Measurements from ENCODE around the gene GSDMA.

GSDMA gene

DNA sequence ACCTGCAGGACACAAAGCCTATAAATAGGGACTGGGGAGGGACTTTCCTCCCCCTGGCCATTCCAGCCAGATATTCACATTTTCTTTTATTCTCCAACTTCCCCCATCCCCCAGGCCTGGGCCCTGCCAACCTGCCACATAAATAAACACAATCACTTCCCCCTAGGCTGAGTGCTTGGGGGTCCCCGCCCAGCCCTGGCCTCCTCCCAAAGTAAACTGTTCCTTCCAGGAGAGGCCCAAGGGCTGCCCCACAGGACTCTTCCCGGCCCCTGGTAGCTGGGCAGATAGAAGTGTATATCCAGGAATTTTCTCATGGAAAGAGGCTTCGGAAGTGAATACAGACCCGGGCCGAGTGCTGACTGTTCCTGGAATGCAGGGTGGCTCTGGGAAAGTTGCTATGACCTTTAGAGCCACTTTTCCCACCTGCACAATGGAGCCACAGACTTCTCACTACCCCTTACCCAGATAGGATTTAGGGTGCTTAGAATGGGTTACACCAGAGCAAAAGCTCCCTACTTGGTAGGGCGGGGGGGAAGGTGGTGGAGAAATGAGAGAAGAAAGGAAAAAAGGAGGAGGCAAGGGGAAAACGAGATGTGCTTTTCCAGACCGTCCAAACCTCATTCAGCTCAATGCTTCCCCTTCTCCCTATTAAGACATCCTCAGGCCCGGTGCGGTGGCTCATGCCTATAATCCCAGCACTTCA, 60.9 kb downstream of the GSDMA start:
- DNase-seq, result peak; percentile 82

DNA sequence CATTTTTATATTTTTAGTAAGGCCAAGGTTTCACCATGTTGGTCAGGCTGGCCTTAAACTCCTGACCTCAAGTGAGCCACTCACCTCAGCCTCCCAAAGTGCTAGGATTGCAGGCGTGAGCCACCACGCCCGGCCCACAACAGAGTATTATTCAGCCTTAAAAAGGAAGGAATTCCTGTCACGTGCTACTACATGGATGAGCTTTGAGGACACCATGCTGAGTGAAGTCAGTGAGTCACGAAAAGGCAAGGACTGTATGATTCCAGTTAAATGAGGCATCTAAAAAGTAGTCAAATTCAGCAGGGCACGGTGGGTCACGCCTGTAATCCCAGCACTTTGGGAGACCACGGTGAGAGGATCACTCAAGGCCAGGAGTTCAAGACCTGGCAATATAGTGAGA, 62.1 kb downstream of the GSDMA start:
- no peak for DNase-seq

DNA sequence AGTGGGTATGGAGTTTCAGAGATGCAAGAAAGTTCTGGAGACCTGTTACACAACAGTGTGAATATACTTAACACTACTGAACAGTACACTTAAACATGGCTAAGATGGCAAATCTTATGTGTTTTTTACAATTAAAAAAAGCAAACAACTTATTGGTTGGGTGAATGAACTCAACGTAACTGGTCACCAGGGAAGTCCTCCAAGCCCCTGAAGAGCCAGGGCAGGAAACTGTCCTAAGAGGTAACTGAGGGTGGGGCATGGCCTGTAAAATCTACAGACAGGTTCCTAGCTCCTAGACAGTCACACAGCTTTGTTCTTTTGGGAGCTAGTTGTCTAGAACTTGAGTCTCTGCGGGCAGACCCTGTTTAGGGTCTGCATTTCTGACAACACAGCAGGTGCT, 62.8 kb downstream of the GSDMA start:
- no peak for DNase-seq

DNA sequence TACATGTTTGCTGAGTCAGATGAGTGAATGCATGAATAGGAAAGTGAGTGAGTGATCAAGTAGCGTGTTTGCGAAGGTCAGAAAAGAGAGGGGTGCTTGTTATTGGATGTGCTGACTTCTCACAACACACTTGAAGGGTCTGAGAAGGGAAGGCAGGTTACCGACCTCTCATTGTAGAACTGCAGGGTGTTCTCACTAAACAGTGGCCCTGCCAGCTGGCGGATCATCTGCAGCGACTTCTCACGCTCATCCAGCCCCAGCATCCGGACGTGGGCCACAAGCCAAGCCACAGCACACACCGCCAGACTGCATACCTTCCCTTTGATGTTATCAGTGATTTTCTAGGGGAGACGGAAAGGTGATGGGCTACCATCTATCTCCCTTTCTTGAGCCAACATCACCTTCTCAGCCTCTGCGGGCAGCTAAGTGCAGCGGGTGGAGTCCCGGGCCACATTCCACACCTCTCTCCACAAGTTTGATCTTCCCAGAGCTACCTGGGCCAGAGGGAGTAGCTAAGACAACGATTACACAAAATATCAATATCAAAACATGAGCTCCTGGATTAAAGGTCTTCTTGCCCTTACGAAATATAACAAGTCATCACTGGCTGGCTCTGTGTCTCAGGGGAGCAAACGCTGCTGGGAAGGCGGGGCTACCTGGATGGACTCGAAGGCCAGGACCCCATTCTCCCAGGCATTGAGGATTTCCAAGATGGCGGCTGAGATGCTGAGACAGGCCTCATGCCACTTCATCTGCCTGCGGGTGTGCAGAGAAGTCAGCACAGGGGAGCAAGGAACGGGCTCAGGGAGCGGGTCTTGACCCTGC, 63.4 kb downstream of the GSDMA start:
- DNase-seq, result peak; percentile 64

DNA sequence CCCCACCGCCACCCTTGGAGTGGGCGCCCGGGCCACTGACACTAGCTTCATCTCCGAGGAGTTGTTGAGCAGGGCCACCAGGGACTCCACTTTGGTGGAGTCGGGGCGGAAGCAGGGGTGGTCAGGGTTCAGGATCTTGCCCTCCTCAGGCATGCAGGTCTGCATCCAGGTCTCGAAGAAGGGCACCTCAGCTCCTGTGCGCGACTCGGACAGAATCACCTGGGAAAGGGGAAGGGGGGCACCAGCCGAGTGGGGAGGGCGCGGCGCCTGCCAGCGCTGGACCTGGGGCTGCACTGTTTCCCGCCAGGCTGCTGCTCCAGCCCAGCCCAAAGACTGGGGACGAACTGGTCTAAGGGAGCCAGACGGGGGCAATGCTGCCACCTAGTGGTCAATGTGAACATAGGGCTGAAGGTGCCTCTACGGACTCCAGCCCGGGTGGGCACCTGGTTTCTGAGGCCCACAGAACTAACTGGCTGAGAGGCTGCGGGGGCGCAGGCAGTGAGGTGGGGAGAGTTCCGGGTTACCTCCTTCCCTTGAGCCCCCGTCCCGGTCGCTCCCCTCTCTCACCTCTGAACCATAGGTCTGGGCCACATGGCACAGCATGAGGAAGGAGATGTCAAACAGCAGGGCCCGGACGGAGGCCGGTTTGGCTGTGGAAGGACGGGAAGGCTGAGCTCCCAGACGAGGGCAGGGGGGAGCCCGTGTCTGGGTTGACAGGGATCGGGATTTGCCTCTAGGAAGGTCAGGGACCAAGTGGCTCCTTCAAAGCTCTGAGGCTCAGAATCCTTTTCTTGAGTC, 64.2 kb downstream of the GSDMA start:
- DNase-seq, result peak; percentile 73

All from NCI-H2029 (cell line).